ENCODE results near the gene SYT1.

SYT1 gene

GRCh38 chr12:79302162-79302814 lies 437.7 kb downstream of the SYT1 start:
- Histone ChIP-seq H3K9ac (ENCODE audit: insufficient read length) (no peak overlapping the region), H3K36me3 (ENCODE audit: insufficient read depth, low read length) (no peaks in the 10 kb centered on the region), H3K9me3 (ENCODE audit: low read depth, low read length) (no peaks in the 10 kb centered on the region), H3K27ac (no peak overlapping the region), H3K4me3 (no peak overlapping the region)
- DNase-seq (ENCODE audit: low read depth, low spot score) = no peak
- TF ChIP-seq FOXP2 (optimal IDR thresholded peaks at IDR 0.05; ENCODE audit: control extremely low read depth, extremely low read length, insufficient read depth) (no peak), EZH2 (IDR thresholded peaks at IDR 0.05) (no peak), POLR2AphosphoS5 (IDR thresholded peaks at IDR 0.05; ENCODE audit: borderline replicate concordance, low read depth, low read length) (no peak)

GRCh38 chr12:79307340-79307739 lies 442.8 kb downstream of the SYT1 start:
- DNase-seq (ENCODE audit: low read depth, low spot score) = no peak

DNA sequence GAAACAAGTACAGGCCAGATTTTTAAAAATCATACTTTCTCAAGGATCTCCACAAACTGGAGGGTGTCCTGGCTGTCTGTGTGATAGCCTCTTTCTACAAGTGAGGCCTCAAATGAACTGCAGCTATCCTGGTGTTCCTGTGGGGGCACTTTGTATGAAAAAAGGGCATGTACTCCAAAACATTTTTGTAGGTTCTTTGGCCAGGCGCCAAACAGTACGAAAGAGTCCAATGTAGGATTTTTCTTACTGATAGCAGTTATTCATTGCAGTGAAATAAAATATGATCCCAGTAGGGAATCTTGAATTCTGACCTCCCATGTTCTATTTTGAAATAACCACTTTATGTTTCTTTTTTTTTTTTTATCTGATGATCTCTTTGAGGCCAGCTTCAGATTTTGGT lies 444.5 kb downstream of the SYT1 start:
- no peak overlapping the region for H3K4me3 ChIP-seq
- TF ChIP-seq EZH2 (IDR thresholded peaks at IDR 0.05) (no peak), POLR2AphosphoS5 (IDR thresholded peaks at IDR 0.05; ENCODE audit: borderline replicate concordance, low read depth, low read length) (no peak), FOXP2 (optimal IDR thresholded peaks at IDR 0.05; ENCODE audit: control extremely low read depth, extremely low read length, insufficient read depth) (no peak)
- no peak overlapping the region for H3K9ac ChIP-seq (ENCODE audit: insufficient read length)
- no peak overlapping the region for H3K27ac ChIP-seq
- DNase-seq (ENCODE audit: low read depth, low spot score) = no peak
- no peaks in the 10 kb centered on the region for H3K36me3 ChIP-seq (ENCODE audit: insufficient read depth, low read length)
- H3K9me3 ChIP-seq (ENCODE audit: low read depth, low read length) = no peaks in the 10 kb centered on the region

More at GRCh38 chr12:79307340-79307739, 442.8 kb downstream of the SYT1 start:
- H3K36me3 ChIP-seq (ENCODE audit: insufficient read depth, low read length) = no peaks in the 10 kb centered on the region
- no peak overlapping the region for H3K4me3 ChIP-seq
- no peak overlapping the region for H3K27ac ChIP-seq
- no peak overlapping the region for H3K9ac ChIP-seq (ENCODE audit: insufficient read length)
- TF ChIP-seq EZH2 (IDR thresholded peaks at IDR 0.05) (no peak), FOXP2 (optimal IDR thresholded peaks at IDR 0.05; ENCODE audit: control extremely low read depth, extremely low read length, insufficient read depth) (no peak)
- no peaks in the 10 kb centered on the region for H3K9me3 ChIP-seq (ENCODE audit: low read depth, low read length)

DNA sequence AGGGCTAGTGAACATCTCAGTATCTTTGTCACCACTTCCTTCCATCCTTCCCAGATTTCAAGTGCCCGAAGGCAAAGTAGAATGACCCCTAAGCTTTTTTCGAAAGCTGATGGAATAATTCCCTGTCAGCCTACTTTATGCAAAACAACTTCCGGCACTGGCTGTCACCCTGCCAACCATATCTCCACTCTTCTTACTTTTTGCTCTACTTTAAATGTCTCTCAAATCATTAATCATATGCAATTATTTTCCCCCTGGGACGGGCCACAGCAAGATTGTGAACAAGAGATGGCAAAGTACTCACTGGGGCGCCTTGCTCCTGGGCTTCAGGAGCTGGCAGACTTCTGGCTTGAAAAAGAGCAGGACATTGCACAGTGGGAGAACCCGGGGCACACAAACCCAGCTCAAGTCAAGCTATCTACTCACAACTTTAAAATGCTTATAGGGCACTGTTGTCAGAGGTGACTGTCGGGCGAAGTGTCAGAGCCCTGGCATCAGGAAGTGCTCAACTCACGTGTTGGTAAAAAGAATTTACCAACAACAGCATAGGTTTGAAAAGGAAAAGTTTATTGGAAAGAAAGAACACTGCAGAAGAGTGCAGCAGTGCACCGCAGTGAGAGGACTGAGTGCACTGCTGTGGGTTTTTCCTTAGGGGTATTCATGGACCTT lies 452.7 kb downstream of the SYT1 start:
- peak overlapping the region; percentile 74 for H3K4me3 ChIP-seq
- H3K9me3 ChIP-seq (ENCODE audit: low read depth, low read length) = peaks cover 4% of the 10 kb centered on the region; the same call in 1 of the 2 replicates
- TF ChIP-seq POLR2AphosphoS5 (IDR thresholded peaks at IDR 0.05; ENCODE audit: borderline replicate concordance, low read depth, low read length) (peak; percentile 65; the same call in 1 of the 2 replicates), FOXP2 (optimal IDR thresholded peaks at IDR 0.05; ENCODE audit: control extremely low read depth, extremely low read length, insufficient read depth) (peak; percentile 51), EZH2 (IDR thresholded peaks at IDR 0.05) (no peak)
- no peak overlapping the region for H3K9ac ChIP-seq (ENCODE audit: insufficient read length)
- peak; percentile 93 for DNase-seq (ENCODE audit: low read depth, low spot score)
- H3K36me3 ChIP-seq (ENCODE audit: insufficient read depth, low read length) = peaks cover 4% of the 10 kb centered on the region; the same call in 1 of the 2 replicates
- peak overlapping the region; percentile 22; the same call in 1 of the 2 replicates for H3K27ac ChIP-seq

DNA sequence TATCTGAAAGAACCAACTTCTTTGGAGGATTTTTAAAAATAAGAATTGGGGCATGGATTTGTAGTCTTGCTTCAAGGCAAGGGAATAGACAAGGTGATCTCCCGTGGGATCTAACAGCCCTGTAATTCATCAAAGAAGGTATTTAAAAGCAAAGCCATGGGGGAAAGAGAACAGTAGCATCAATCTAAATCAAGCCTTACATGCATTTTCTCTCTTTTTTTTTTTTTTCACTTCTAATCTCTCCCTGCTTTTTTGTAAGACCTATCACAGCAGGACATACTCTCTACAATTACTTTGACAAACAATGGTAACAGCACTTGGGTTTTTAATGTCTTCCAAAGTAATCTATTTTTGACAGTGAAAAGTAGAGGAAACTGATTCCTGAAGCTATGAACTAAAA lies 458.3 kb downstream of the SYT1 start:
- H3K36me3 ChIP-seq (ENCODE audit: insufficient read depth, low read length) = no peaks in the 10 kb centered on the region
- TF ChIP-seq FOXP2 (optimal IDR thresholded peaks at IDR 0.05; ENCODE audit: control extremely low read depth, extremely low read length, insufficient read depth) (no peak), POLR2AphosphoS5 (IDR thresholded peaks at IDR 0.05; ENCODE audit: borderline replicate concordance, low read depth, low read length) (no peak), EZH2 (IDR thresholded peaks at IDR 0.05) (no peak)
- no peak overlapping the region for H3K9ac ChIP-seq (ENCODE audit: insufficient read length)
- no peak overlapping the region for H3K4me3 ChIP-seq
- no peaks in the 10 kb centered on the region for H3K9me3 ChIP-seq (ENCODE audit: low read depth, low read length)
- DNase-seq (ENCODE audit: low read depth, low spot score) = no peak
- H3K27ac ChIP-seq = no peak overlapping the region

DNA sequence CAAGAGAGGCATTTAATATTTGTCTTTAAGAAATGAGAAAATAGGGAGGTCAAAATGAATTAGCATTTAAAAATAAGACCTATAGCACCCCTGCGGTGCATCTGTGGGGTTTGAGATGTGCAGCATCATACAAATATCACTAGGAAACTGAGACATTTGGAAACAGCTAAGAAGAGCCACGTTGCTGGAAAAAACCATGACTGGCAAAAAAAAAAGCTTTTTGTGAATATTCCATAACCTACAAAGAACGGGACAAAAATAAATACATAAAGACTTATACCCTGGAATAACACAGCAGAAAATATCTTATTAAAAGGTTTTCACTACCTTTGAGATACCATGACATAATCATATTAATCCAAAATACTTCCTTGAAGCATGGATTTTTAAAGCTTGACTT lies 460.0 kb downstream of the SYT1 start:
- TF ChIP-seq FOXP2 (optimal IDR thresholded peaks at IDR 0.05; ENCODE audit: control extremely low read depth, extremely low read length, insufficient read depth) (no peak), POLR2AphosphoS5 (IDR thresholded peaks at IDR 0.05; ENCODE audit: borderline replicate concordance, low read depth, low read length) (no peak), EZH2 (IDR thresholded peaks at IDR 0.05) (no peak)
- no peak overlapping the region for H3K27ac ChIP-seq
- no peaks in the 10 kb centered on the region for H3K9me3 ChIP-seq (ENCODE audit: low read depth, low read length)
- no peak for DNase-seq (ENCODE audit: low read depth, low spot score)
- no peak overlapping the region for H3K4me3 ChIP-seq
- no peaks in the 10 kb centered on the region for H3K36me3 ChIP-seq (ENCODE audit: insufficient read depth, low read length)
- no peak overlapping the region for H3K9ac ChIP-seq (ENCODE audit: insufficient read length)

- H3K27ac ChIP-seq = no peak overlapping the region
- TF ChIP-seq EZH2 (IDR thresholded peaks at IDR 0.05) = no peak
- no peak for TF ChIP-seq POLR2AphosphoS5 (IDR thresholded peaks at IDR 0.05; ENCODE audit: borderline replicate concordance, low read depth, low read length)
- TF ChIP-seq FOXP2 (optimal IDR thresholded peaks at IDR 0.05; ENCODE audit: control extremely low read depth, extremely low read length, insufficient read depth) = no peak
- no peak for DNase-seq (ENCODE audit: low read depth, low spot score)
- no peak overlapping the region for H3K9ac ChIP-seq (ENCODE audit: insufficient read length)
- no peak overlapping the region for H3K4me3 ChIP-seq
- no peaks in the 10 kb centered on the region for H3K36me3 ChIP-seq (ENCODE audit: insufficient read depth, low read length)
- no peaks in the 10 kb centered on the region for H3K9me3 ChIP-seq (ENCODE audit: low read depth, low read length)
Observed at GRCh38 chr12:79326222-79326621, 461.6 kb downstream of the SYT1 start.

DNA sequence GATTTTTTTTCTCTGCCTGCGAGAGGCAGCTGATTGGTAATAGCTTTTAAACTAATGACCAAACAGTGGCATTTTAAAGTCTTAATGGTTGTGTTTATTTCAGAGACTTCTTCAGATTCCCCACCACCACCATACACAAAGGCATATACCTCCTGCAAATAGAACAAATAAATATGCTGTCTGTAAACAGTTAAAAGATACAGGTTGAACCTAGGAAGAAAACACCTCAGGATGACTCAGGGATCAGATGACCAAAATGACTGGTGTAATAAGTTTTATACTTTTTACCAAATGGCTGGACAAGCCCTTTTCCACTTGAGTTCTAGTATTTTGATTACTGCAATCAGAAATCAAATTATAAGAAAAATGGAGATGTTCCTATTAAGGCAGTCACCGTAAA lies 462.1 kb downstream of the SYT1 start:
- no peak for DNase-seq (ENCODE audit: low read depth, low spot score)
- no peaks in the 10 kb centered on the region for H3K36me3 ChIP-seq (ENCODE audit: insufficient read depth, low read length)
- TF ChIP-seq FOXP2 (optimal IDR thresholded peaks at IDR 0.05; ENCODE audit: control extremely low read depth, extremely low read length, insufficient read depth) = no peak
- TF ChIP-seq POLR2AphosphoS5 (IDR thresholded peaks at IDR 0.05; ENCODE audit: borderline replicate concordance, low read depth, low read length) = no peak
- TF ChIP-seq EZH2 (IDR thresholded peaks at IDR 0.05) = no peak
- no peak overlapping the region for H3K4me3 ChIP-seq
- no peaks in the 10 kb centered on the region for H3K9me3 ChIP-seq (ENCODE audit: low read depth, low read length)
- no peak overlapping the region for H3K9ac ChIP-seq (ENCODE audit: insufficient read length)
- H3K27ac ChIP-seq = no peak overlapping the region
